Amygdala (tissue), 56 donors: Measurements from ENCODE around the gene S100A2.
"Not testable (repeated sequence)": the region's sequence is repeated elsewhere in the genome, so short reads cannot be mapped to it uniquely, and the experiment has no call there.

Experiments
- DNase-seq, 56 donors: peaks; one replicate each; lab custom pipeline; 2025; lab: John Stamatoyannopoulos, UW

S100A2 gene

GRCh38 chr1:153566414-153567371 lies 1.0 kb upstream of the S100A2 start:
- DNase-seq, result peak in 34 of 56 donors; percentile 11 to 83 (median 38)

GRCh38 chr1:153563991-153564390 lies 1.7 kb downstream of the S100A2 start:
- DNase-seq, result no peak

GRCh38 chr1:153563483-153563901 lies 2.2 kb downstream of the S100A2 start:
- DNase-seq, result no peak

GRCh38 chr1:153562021-153562420 lies 3.6 kb downstream of the S100A2 start:
- not testable (repeated sequence) for DNase-seq

GRCh38 chr1:153561466-153561985 lies 4.1 kb downstream of the S100A2 start:
- DNase-seq, result no peak

GRCh38 chr1:153560771-153561465 lies 4.7 kb downstream of the S100A2 start:
- no peak for DNase-seq

- DNase-seq, result no peak
Observed at GRCh38 chr1:153560241-153560640, 5.4 kb downstream of the S100A2 start.

- no peak for DNase-seq
Observed at GRCh38 chr1:153557877-153558276, 7.8 kb downstream of the S100A2 start.

GRCh38 chr1:153556348-153556747 lies 9.3 kb downstream of the S100A2 start:
- no peak for DNase-seq

- peak in 2 of 56 donors; percentile 4 to 16 for DNase-seq
Observed at GRCh38 chr1:153553830-153554541, 11.7 kb downstream of the S100A2 start.

- DNase-seq, result no peak
Observed at GRCh38 chr1:153553096-153553495, 12.5 kb downstream of the S100A2 start.

GRCh38 chr1:153552335-153552734 lies 13.3 kb downstream of the S100A2 start:
- DNase-seq, result no peak

- no peak for DNase-seq
Observed at GRCh38 chr1:153550827-153551500, 14.7 kb downstream of the S100A2 start.

- no peak for DNase-seq
Observed at GRCh38 chr1:153550398-153550758, 15.3 kb downstream of the S100A2 start.

- DNase-seq, result no peak
Observed at GRCh38 chr1:153549741-153550397, 15.8 kb downstream of the S100A2 start.

- peak in 5 of 56 donors; percentile 23 to 49 (median 27) for DNase-seq
Observed at GRCh38 chr1:153548722-153549688, 16.6 kb downstream of the S100A2 start, which contains the start of gene S100A3. Gene S100A3 (minus strand): TSS chr1:153549258. CDS start chr1:153548485, 773 bp downstream.

- DNase-seq, result no peak
Observed at GRCh38 chr1:153547560-153548551, 17.8 kb downstream of the S100A2 start.
